ENCODE data around the gene PGM5.
"Not testable (repeated sequence)": the region's sequence is repeated elsewhere in the genome, so short reads cannot be mapped to it uniquely, and the experiment has no call there.

PGM5 gene

GRCh38 chr9:68356380-68357118 lies at the start of gene PGM5:
TSS of gene PGM5 (plus strand) at chr9:68356611. CDS start at chr9:68357128, 517 bp downstream.
- not testable (repeated sequence) for DNase-seq (ENCODE audit: low read depth in 2 of 2, low spot score in 1 of 2)

- DNase-seq (ENCODE audit: low read depth in 2 of 2, low spot score in 1 of 2), result not testable (repeated sequence)
Measured at GRCh38 chr9:68307127-68307526, 49.3 kb upstream of the PGM5 start.

DNA sequence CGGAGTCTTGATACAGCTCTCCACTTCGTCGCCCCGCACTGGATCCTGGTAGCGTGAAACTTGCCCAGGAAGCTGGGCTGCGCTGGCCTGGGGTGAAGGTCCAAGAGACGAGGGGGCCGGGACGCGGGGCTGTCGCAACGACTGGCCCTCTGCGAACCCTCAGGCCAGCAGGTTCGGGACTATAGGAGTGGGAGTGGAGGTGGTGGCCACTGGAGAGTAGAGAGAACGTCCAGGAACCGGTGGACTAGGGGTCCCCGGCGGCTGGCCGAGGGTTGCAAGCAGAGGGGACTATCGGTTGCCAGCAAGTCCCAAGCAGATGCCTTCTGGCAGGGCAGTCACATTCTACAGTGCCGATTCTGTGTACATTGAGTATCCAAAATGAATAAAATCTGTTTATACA lies 48.8 kb upstream of the PGM5 start:
- not testable (repeated sequence) for DNase-seq (ENCODE audit: low read depth in 2 of 2, low spot score in 1 of 2)

GRCh38 chr9:68311208-68311607 lies 45.2 kb upstream of the PGM5 start:
- not testable (repeated sequence) for DNase-seq (ENCODE audit: low read depth in 2 of 2, low spot score in 1 of 2)

- not testable (repeated sequence) for DNase-seq (ENCODE audit: low read depth in 2 of 2, low spot score in 1 of 2)
Measured at GRCh38 chr9:68318209-68318608, 38.2 kb upstream of the PGM5 start.

DNA sequence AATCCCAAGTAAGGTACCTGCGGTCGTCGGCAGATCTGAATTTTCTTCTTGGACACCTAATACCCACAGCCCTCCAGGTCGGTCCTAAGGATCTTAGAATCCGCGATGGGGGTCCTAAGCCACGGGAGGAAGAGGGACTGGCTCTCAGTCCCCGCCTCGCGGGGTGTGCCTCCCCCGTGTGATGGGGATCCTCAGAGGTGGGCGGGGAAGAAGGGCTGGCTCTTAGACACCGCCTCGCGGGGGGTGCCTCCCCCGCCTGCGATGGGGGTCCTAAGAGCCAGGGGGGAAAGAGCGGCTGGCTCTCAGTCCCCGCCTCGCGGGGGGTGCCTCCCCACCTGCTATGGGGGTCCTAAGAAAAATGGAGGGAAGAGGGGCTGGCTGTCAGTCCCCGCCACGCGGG lies 32.7 kb upstream of the PGM5 start:
- not testable (repeated sequence) for DNase-seq (ENCODE audit: low read depth in 2 of 2, low spot score in 1 of 2)

- DNase-seq (ENCODE audit: low read depth in 2 of 2, low spot score in 1 of 2), result not testable (repeated sequence)
Measured at GRCh38 chr9:68324518-68324917, 31.9 kb upstream of the PGM5 start.

GRCh38 chr9:68329106-68329505 lies 27.3 kb upstream of the PGM5 start:
- not testable (repeated sequence) for DNase-seq (ENCODE audit: low read depth in 2 of 2, low spot score in 1 of 2)

- not testable (repeated sequence) for DNase-seq (ENCODE audit: low read depth in 2 of 2, low spot score in 1 of 2)
Measured at GRCh38 chr9:68330531-68331173, 25.8 kb upstream of the PGM5 start.

- DNase-seq (ENCODE audit: low read depth in 2 of 2, low spot score in 1 of 2), result not testable (repeated sequence)
Measured at GRCh38 chr9:68332122-68332521, 24.3 kb upstream of the PGM5 start.

- DNase-seq (ENCODE audit: low read depth in 2 of 2, low spot score in 1 of 2), result not testable (repeated sequence)
Measured at GRCh38 chr9:68335935-68336334, 20.5 kb upstream of the PGM5 start.

GRCh38 chr9:68336639-68337339 lies 19.6 kb upstream of the PGM5 start:
- not testable (repeated sequence) for DNase-seq (ENCODE audit: low read depth in 2 of 2, low spot score in 1 of 2)

GRCh38 chr9:68338000-68338399 lies 18.4 kb upstream of the PGM5 start:
- DNase-seq (ENCODE audit: low read depth in 2 of 2, low spot score in 1 of 2), result not testable (repeated sequence)

DNA sequence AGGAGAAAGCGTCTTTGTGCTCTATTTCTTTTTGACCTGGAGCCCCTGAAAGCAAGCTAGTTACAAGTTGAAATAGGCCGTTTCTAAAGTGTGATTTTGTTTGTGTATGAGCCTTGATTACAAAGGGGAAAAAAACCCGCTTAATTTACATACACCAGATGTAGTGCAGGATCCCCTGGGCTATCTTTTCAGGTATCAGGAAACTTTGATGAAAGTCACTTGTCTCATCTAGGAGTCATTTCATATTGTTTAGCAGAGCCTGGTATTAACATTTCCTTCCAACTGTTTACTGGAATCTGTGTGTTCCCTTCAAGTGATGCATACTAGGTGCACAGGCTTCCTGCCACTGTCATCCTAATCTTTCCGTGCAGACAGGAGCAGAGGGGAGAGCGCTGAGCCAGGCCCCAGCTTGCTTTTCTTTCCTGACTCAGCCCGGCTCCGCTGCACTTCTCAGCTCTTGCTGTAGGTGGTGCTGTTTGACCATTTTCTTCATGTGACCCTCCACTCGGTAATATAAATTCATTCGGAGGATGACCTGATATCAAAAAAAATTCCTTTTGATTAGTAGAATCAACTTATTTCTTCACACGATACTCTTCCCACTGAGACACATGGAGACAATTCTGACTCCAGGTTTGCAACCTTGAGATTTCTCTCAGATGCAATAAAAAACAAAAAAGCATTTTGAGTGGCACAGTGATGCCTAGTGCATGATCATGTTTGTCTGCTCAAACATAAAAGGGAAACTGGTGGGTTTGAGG lies 14.0 kb upstream of the PGM5 start:
- not testable (repeated sequence) for DNase-seq (ENCODE audit: low read depth in 2 of 2, low spot score in 1 of 2)

DNA sequence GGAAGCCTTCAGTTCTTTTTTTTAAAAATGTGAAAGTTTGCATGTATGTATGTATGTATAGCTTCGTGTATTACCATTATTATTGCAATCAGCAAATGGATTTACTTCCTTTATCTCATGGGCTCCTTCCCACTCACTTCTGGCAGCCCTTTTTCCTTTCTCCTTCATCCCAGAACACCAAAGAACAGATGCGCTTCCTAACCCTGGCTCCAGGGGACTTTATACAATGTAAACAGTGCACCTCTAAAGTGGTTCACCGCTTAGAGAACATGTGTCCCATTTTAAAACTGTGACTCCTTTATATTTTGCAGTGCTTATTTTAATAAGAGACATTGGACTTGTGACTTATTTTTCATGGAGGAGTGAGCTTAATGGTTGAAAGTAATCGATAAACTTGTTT lies 13.2 kb upstream of the PGM5 start:
- not testable (repeated sequence) for DNase-seq (ENCODE audit: low read depth in 2 of 2, low spot score in 1 of 2)

DNA sequence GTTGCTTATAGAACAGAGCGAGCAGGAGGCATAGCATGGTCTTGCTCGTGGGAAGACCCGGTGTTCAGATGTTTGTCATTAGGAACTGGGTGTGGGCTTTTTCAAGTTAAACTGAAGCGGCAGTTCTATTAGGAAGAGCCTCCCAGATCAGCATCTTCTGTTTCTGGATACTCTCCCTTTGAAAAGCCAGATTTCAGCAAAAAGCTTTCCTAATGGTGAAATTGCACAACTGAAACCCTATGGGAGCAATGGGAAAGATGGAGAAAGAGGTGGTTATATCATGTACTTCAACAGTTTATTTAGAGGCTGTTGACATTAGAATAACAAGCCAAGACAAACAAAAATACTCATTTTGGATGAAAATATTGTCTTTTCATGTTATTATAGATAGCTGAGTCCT lies 12.4 kb upstream of the PGM5 start:
- DNase-seq (ENCODE audit: low read depth in 2 of 2, low spot score in 1 of 2), result not testable (repeated sequence)

DNA sequence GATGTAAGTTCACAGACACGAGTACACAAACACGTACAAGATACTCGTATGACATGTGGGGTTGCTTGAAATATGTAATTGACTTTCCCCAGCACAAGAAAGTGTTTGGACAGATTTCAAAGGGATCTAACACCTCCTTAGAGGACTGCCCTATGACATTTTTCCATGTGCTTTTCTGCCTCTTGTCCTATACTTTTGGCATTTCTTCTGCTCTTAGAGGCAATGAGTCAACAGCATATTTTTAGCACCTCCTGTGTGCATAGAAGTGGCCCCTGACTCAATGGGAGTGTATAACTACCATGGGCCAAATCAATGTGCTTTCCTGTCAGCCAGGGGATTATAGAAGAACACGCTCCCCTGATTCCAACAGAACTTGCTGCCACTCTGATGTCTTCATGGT lies 4.7 kb upstream of the PGM5 start:
- not testable (repeated sequence) for DNase-seq (ENCODE audit: low read depth in 2 of 2, low spot score in 1 of 2)

GRCh38 chr9:68355993-68356379 lies 425 bp upstream of the PGM5 start:
- DNase-seq (ENCODE audit: low read depth in 2 of 2, low spot score in 1 of 2), result not testable (repeated sequence)

DNA sequence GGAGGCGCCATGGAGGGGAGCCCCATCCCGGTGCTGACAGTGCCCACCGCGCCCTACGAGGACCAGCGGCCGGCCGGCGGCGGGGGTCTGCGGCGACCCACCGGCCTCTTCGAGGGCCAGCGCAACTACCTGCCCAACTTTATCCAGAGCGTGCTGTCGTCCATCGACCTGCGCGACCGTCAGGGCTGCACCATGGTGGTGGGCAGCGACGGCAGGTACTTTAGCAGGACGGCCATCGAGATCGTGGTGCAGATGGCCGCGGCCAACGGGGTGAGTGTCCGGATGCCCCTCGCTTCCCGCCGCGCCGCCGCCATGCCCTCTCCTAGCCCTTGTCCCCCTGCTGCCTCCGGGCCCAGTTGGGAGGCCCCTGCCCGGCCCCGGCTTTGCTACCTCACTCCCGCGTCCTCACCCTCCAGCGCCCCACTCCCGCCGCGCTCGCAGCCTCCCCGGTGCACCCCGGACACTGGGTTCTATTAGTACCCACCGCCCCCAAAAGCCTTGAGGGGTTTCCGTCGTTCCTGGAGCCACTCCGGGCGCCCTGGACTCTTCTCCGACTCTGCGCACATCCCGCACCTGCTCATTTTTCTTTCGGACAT lies 806 bp downstream of the PGM5 start:
- not testable (repeated sequence) for DNase-seq (ENCODE audit: low read depth in 2 of 2, low spot score in 1 of 2)

DNA sequence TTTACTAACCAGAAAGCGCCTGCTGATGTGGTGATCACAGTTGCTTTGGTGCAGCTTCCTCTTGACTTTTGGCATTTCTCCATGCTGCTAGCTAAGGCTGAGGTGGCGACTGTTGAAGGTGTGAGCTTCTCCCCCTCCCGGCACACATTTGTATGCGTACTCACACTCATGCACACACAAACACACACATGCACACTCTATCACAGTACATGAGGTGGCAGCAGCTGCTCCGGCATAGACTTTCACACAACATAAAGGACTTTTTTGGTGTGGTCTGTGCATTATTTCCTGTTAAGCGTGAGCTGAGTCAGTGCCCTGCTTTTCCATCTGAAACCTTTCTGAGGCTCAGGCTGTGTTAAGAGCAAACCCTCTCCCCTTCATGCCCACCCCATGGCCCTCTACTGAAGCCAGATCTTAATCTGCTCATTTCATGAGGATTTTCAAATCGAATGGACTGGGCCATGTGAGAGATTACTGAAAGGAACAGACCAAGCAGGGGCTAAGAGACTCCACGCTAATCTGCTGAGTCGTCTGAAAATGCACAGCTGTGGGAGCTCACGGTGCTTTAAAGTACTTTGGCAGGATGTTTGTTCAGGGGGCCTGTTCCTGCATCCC lies 10.6 kb downstream of the PGM5 start:
- DNase-seq (ENCODE audit: low read depth in 2 of 2, low spot score in 1 of 2), result not testable (repeated sequence)

Measured in stimulated activated CD8-positive, alpha-beta memory T cell treated with anti-CD3 and anti-CD28 coated beads, Interleukin-4, amount 100 ng/mL, for 1 hour (primary cell).